Trophoblast cell (in vitro differentiated cells and primary cell): ENCODE results near the gene POLE4.

Source experiments
- DNase-seq, 2 donors: peaks; one replicate each; pipeline ENCODE4 v3.0.0-alpha.2; 2016
- H2AFZ ChIP-seq: 2 replicates; pipeline ENCODE4 v1.6.1; 2013; ENCODE audit warnings: low read length, moderate library complexity, mild to moderate bottlenecking; ENCODE audit not compliant: insufficient read depth, poor library complexity
- H2AK5ac ChIP-seq: 2 replicates; pipeline ENCODE4 v1.6.1; 2013; ENCODE audit warnings: mild to moderate bottlenecking, low read length
- H2BK120ac ChIP-seq: 2 replicates; pipeline ENCODE4 v1.6.1; 2013; ENCODE audit warnings: low read length, mild to moderate bottlenecking, moderate library complexity; ENCODE audit not compliant: insufficient read depth, poor library complexity
- H2BK12ac ChIP-seq: 2 replicates; pipeline ENCODE4 v1.6.1; 2013; ENCODE audit warnings: mild to moderate bottlenecking, low read length, moderate library complexity
- H2BK5ac ChIP-seq: 2 replicates; pipeline ENCODE4 v1.6.1; 2013; ENCODE audit warnings: low read length, low read depth, moderate library complexity, mild to moderate bottlenecking; ENCODE audit not compliant: poor library complexity
- H3K14ac ChIP-seq: 2 replicates; pipeline ENCODE4 v1.6.1; 2013; ENCODE audit warnings: mild to moderate bottlenecking, low read length
- H3K18ac ChIP-seq: 2 replicates; pipeline ENCODE4 v1.6.1; 2013; ENCODE audit warnings: mild to moderate bottlenecking, low read length
- H3K23ac ChIP-seq: 2 replicates; pipeline ENCODE4 v1.6.1; 2013; ENCODE audit warnings: low read length
- H3K27ac ChIP-seq: 2 replicates; pipeline ENCODE4 v1.5.1; 2013; ENCODE audit warnings: low read depth, mild to moderate bottlenecking, inconsistent platforms, low read length, moderate library complexity
- H3K27me3 ChIP-seq: 2 replicates; pipeline ENCODE4 v1.6.1; 2013; ENCODE audit warnings: inconsistent platforms, mild to moderate bottlenecking, low read length, moderate library complexity; ENCODE audit not compliant: insufficient read depth
- H3K36me3 ChIP-seq, 2 experiments: 1 replicate in 1 of 2; 2 replicates in 1 of 2; pipeline ENCODE4 v1.6.1; 2013; ENCODE audit warnings: low read length in 2 of 2, mild to moderate bottlenecking in 2 of 2, moderate library complexity in 1 of 2; ENCODE audit not compliant: insufficient read depth in 2 of 2, control insufficient read depth in 1 of 2
- H3K4ac ChIP-seq: 2 replicates; pipeline ENCODE4 v1.6.1; 2013; ENCODE audit warnings: low read depth, mild to moderate bottlenecking, low read length, moderate library complexity
- H3K4me1 ChIP-seq, 2 experiments: 1 replicate in 1 of 2; 2 replicates in 1 of 2; pipeline ENCODE4 v1.6.1; 2013; ENCODE audit warnings: low read length in 2 of 2, mild to moderate bottlenecking in 2 of 2, moderate library complexity in 1 of 2; ENCODE audit not compliant: insufficient read depth in 2 of 2, control insufficient read depth in 1 of 2
- H3K4me2 ChIP-seq: 2 replicates; pipeline ENCODE4 v1.6.1; 2013; ENCODE audit warnings: inconsistent platforms, mild to moderate bottlenecking, low read length, moderate library complexity
- H3K4me3 ChIP-seq: 2 replicates; pipeline ENCODE4 v1.5.1; 2013; ENCODE audit warnings: mild to moderate bottlenecking, low read depth, low read length, inconsistent platforms
- H3K79me1 ChIP-seq: one replicate; pipeline ENCODE4 v1.6.1; 2013; ENCODE audit warnings: low read length
- H3K79me2 ChIP-seq: 2 replicates; pipeline ENCODE4 v1.6.1; 2013; ENCODE audit warnings: low read length, mild to moderate bottlenecking; ENCODE audit not compliant: control insufficient read depth, insufficient read depth, poor library complexity
- H3K9ac ChIP-seq: 2 replicates; pipeline ENCODE4 v1.6.1; 2013; ENCODE audit warnings: mild to moderate bottlenecking, low read length
- H3K9me3 ChIP-seq: 2 replicates; pipeline ENCODE4 v1.6.1; 2013; ENCODE audit warnings: low read depth, mild to moderate bottlenecking, control low read depth, inconsistent platforms, low read length; ENCODE audit not compliant: insufficient read depth
- H4K12ac ChIP-seq: 2 replicates; pipeline ENCODE4 v1.6.1; 2013; ENCODE audit warnings: low read depth, mild to moderate bottlenecking, low read length, moderate library complexity
- H4K8ac ChIP-seq: 2 replicates; pipeline ENCODE4 v1.6.1; 2013; ENCODE audit warnings: low read depth, mild to moderate bottlenecking, low read length, moderate library complexity
- H4K91ac ChIP-seq: one replicate; pipeline ENCODE4 v1.6.1; 2013; ENCODE audit warnings: low read depth, mild to moderate bottlenecking, low read length, moderate library complexity
- WGBS: extraction: QIAGEN DNeasy Blood & Tissue Kit; methylation state at CpG from one replicate; pipeline ENCODE4 v1.1.7; 2013; ENCODE audit warnings: missing lambda C conversion rate; ENCODE audit not compliant: insufficient read length, insufficient coverage; ENCODE audit errors: extremely low coverage; 5-methylcytosine and 5-hydroxymethylcytosine counted together

The POLE4 gene

DNA sequence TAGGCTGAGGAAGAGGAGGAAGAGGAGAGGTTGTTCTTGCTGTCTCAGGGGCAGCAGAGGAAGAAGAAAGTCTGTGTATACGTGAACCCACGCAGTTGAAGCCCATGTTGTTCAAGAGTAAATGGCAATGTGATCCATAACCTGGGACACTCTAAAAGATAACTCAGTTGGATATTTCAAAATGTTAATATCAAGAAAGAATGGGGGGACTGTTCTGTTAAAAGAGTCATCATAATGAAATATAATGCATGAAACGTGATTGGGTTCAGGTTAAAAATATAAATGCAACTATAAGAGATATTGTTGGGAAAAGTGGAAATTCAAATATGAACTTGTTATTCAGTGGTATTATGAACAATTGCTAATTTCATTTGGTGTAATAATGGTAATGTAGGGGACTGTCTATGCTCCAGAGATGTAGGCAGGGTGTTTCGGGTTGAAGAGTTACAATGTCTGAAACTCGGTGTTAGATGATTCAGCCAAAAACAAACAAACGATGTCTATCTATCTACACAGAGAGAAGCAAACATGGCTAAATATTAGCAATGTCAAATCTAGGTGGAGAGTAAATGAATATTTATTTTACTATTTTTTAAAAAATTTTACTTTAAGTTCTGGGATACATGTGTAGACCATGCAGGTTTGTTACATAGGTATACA is 21.1 kb upstream of the POLE4 start:
- H3K27me3 ChIP-seq, result no peaks in the 10 kb centered on the region
- H2AFZ ChIP-seq, result no peak overlapping the region
- peaks cover 0 to 2% of the 10 kb centered on the region in 2 experiments for H3K4me1 ChIP-seq
- H3K27ac ChIP-seq, result no peak overlapping the region
- no CpG with 5 or more reads among the region's 6 CpGs for WGBS
- H3K9me3 ChIP-seq, result peaks cover 2% of the 10 kb centered on the region
- no peak overlapping the region for H2BK120ac ChIP-seq
- H4K8ac ChIP-seq, result no peak overlapping the region
- no peak overlapping the region for H3K4me3 ChIP-seq
- H3K36me3 ChIP-seq, result no peaks in the 10 kb centered on the region
- H3K79me2 ChIP-seq, result no peaks in the 10 kb centered on the region
- H4K91ac ChIP-seq, result no peak overlapping the region
- H3K4me2 ChIP-seq, result no peak overlapping the region
- no peak overlapping the region for H3K18ac ChIP-seq
- no peak overlapping the region for H2BK12ac ChIP-seq
- H2AK5ac ChIP-seq, result no peak overlapping the region
- DNase-seq, result no peak
- H3K23ac ChIP-seq, result no peak overlapping the region
- no peaks in the 10 kb centered on the region for H3K79me1 ChIP-seq
- no peak overlapping the region for H3K9ac ChIP-seq
- no peak overlapping the region for H2BK5ac ChIP-seq
- no peak overlapping the region for H3K14ac ChIP-seq
- no peak overlapping the region for H3K4ac ChIP-seq
- no peak overlapping the region for H4K12ac ChIP-seq

DNA sequence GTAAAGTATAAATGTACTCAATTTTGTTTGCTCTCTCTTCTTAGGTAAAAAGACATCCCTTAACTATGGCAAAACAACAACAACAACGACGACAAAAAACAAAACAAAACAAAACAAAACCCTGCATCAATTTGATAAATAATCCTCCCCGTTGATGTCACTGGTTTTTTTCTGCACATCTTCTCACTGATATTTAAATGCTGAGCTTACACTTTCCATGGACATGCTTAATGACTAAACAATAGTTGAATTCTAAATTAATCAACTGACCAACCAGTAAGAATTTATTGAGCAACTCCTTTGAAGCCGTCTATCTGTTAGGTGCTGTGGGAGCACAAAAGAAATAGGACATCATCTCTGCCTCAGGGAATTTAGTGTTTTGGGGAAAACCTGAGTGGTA is 20.2 kb upstream of the POLE4 start:
- Histone ChIP-seq H4K8ac (no peak overlapping the region), H3K79me1 (no peaks in the 10 kb centered on the region), H3K4ac (no peak overlapping the region), H3K18ac (no peak overlapping the region), H3K9me3 (no peaks in the 10 kb centered on the region), H4K12ac (no peak overlapping the region), H3K9ac (no peak overlapping the region), H3K4me1 (peaks cover 0 to 2% of the 10 kb centered on the region in 2 experiments), H3K4me3 (no peak overlapping the region), H2BK5ac (no peak overlapping the region), H3K23ac (no peak overlapping the region), H4K91ac (no peak overlapping the region), H3K79me2 (no peaks in the 10 kb centered on the region), H3K36me3 (no peaks in the 10 kb centered on the region), H2BK120ac (no peak overlapping the region), H2BK12ac (no peak overlapping the region), H3K27me3 (no peaks in the 10 kb centered on the region), H2AFZ (no peak overlapping the region), H3K4me2 (no peak overlapping the region), H3K27ac (no peak overlapping the region), H3K14ac (no peak overlapping the region), H2AK5ac (no peak overlapping the region)
- no peak for DNase-seq
- no CpG with 5 or more reads among the region's 4 CpGs for WGBS

DNA sequence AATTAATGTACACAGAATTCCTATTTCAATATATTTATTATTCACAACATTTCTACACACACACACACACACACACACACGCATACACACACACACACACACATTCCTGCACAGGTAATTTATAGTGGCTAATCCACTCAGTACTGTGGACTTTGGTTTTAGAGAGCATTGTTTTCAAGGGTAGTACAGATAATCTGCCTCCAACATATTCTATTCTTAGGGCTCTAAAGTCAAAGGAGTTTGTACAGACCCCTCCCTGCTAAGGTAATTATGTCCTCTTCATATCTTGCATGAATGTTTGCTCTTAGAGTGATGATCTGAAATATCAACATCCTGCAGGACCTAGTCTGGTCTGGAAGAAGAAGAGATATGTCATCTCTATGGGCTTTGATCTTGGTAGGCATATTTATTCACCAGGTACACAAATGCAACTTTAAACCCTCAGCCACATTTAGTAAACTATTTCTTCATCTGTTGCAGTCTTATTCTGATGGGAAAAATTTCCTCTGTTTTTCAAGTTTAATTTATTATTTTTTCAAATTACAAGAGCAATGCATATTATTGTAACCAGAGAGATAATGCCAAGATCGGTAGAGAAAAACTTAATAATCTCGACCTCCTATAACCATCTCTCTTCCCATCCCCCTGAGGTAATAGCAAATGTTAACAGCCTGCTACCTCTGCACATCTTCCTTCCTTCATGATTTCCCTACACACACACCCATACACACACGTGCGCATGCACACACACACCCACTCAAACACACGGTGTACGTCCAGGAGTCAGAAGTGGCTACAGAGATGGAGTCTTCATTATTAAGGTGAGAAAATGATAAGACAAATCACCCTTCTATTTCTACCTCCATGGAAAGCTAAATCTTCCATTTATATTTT is 18.3 kb upstream of the POLE4 start:
- Histone ChIP-seq H3K23ac (no peak overlapping the region), H2BK5ac (no peak overlapping the region), H2BK120ac (no peak overlapping the region), H3K9ac (no peak overlapping the region), H3K9me3 (no peaks in the 10 kb centered on the region), H4K12ac (no peak overlapping the region), H2AK5ac (no peak overlapping the region), H4K8ac (no peak overlapping the region), H4K91ac (no peak overlapping the region), H3K27me3 (no peaks in the 10 kb centered on the region), H3K36me3 (no peaks in the 10 kb centered on the region), H3K18ac (no peak overlapping the region), H2AFZ (no peak overlapping the region), H2BK12ac (no peak overlapping the region), H3K4me2 (no peak overlapping the region), H3K4ac (no peak overlapping the region), H3K4me3 (no peak overlapping the region), H3K79me2 (no peaks in the 10 kb centered on the region), H3K27ac (no peak overlapping the region), H3K14ac (no peak overlapping the region), H3K4me1 (peaks cover 0 to 2% of the 10 kb centered on the region in 2 experiments), H3K79me1 (no peaks in the 10 kb centered on the region)
- WGBS, result no CpG with 5 or more reads among the region's 7 CpGs
- DNase-seq, result no peak

DNA sequence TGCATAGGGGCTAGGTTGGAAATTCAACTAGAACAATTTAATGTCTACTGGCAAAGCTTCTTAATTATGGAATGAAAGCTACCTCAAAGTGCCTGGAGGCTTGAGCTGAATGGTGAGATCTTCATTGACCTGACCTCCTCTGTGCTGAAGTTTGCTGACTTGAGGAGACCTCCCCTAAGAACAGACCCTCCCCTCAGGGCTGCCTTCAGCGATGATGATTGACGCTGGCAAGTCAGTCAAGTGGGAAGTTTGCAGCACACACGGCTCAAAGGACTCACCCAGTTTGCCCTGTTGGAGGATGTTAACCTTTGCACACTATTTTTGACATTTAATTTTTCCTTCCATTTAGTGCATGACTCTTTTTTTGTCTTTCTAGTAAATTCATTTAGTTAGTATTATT is 17.2 kb upstream of the POLE4 start:
- H4K91ac ChIP-seq, result no peak overlapping the region
- H2AFZ ChIP-seq, result no peak overlapping the region
- H2BK120ac ChIP-seq, result no peak overlapping the region
- no peaks in the 10 kb centered on the region for H3K79me1 ChIP-seq
- H3K27ac ChIP-seq, result no peak overlapping the region
- no peak overlapping the region for H3K9ac ChIP-seq
- no peak overlapping the region for H3K4me2 ChIP-seq
- no peak overlapping the region for H3K23ac ChIP-seq
- no peak overlapping the region for H2BK12ac ChIP-seq
- DNase-seq, result no peak
- WGBS, result no CpG with 5 or more reads among the region's 3 CpGs
- no peak overlapping the region for H2AK5ac ChIP-seq
- H3K27me3 ChIP-seq, result no peaks in the 10 kb centered on the region
- peaks cover 0 to 2% of the 10 kb centered on the region in 2 experiments for H3K4me1 ChIP-seq
- H3K79me2 ChIP-seq, result no peaks in the 10 kb centered on the region
- H3K14ac ChIP-seq, result no peak overlapping the region
- no peaks in the 10 kb centered on the region for H3K36me3 ChIP-seq
- H2BK5ac ChIP-seq, result no peak overlapping the region
- no peak overlapping the region for H3K18ac ChIP-seq
- no peak overlapping the region for H3K4ac ChIP-seq
- no peak overlapping the region for H3K4me3 ChIP-seq
- no peaks in the 10 kb centered on the region for H3K9me3 ChIP-seq
- no peak overlapping the region for H4K8ac ChIP-seq
- H4K12ac ChIP-seq, result no peak overlapping the region
